GM19099 (cell line): ENCODE measurements around the gene DCDC1.

Experiments used
- POLR2A ChIP-seq: IDR thresholded peaks from 3 replicates; pipeline ENCODE4 v1.6.1; 2011; ENCODE audit warnings: low read depth; ENCODE audit not compliant: insufficient read length; ENCODE audit errors: extremely low read depth

Gene DCDC1

DNA sequence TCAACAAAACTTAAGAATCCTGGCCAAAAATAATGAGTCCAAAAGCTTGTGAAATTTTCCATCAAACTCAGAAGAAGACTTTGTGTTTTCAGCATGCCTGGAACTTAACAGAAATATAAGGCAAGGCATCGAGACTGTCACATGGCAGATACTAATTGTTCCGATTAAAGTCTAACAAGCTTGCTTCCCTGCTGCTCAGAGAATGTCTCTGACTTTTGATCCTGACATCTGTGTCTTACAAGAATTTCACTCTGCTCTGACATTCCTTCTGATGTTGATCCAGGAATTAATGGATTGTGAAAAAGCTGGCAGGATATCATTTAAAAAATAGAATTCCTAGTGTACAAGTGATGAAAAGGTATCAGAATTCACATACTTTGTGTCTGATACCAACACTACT lies 170.2 kb downstream of the DCDC1 start:
- TF ChIP-seq POLR2A: no peak

DNA sequence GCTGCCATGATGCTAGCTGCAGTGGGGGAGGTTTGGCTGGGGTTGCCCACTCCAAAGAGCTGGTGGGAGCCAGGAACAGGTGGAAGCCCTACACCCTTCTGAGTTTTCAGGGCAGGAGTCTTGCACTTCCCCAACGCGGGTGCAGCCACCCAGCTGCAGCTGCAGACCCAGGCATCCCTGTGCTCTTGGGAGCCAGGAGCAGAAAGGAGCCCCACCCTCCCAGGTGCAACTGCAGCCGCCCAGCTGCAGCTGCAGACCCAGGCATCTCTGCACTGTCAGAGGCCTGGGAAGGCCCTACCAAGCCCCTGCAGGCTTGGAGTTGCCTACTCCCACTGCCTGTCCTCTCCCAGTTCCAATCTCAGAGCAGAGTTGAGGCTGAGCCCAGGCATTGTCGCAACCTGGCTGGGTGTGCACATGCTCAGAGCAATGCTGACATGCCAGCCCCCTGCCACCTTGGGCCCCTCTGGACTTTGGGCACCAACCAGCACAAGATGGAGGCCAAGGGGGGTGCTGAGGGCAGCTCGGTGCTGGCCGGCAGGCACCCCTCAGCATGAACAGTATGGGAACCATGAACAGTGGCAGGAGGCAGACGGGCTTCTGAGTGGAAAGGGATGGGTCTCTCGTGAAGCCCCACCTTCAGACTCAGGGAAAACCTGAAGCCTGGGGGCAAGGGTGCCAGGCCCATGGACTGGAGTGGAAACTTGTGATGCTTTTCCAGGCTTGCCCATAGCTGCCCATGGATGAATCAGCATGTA lies 195.4 kb downstream of the DCDC1 start:
- no peak for TF ChIP-seq POLR2A

DNA sequence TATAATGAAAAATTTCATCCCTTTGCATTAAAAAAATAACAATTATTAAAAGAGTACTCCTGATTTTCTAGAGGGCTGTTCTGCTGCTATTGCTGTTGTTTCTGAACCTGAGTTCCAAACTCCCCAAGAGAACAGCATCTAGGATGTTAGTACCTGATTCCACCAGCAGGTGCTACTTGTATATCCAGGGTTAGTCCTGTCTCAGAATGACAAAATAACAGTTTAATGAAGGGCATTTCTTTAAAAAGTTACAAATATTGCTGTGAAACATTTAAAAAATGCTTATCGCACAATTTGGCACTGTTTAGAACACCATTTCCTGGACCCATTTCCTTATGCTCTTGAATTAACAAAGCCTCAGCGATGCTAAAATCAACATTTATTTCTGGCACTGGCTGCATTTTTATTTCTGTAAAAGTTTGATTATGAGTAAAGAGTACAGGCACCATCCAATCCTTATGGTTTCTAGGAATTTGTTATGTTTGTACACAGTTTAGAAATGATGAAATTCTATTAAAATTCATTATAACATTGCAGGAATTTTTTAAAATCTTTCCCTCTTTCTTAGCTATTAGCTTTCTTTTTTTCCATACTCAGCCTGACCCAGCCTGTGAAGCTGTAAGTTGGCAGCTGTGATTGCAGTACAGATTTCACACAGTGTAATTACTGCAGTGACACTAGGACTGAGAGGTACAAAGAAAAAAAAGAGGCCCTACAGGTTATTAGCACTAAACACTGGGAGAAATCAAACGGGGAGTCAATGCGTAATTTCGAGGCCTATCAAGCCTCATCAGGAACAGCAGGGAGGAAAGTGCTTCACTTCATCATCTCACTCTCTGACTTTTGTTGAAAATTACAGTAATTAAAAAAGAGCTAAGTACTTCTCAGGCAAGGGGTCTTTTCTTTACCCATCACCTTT lies 208.8 kb downstream of the DCDC1 start:
- no peak for TF ChIP-seq POLR2A

DNA sequence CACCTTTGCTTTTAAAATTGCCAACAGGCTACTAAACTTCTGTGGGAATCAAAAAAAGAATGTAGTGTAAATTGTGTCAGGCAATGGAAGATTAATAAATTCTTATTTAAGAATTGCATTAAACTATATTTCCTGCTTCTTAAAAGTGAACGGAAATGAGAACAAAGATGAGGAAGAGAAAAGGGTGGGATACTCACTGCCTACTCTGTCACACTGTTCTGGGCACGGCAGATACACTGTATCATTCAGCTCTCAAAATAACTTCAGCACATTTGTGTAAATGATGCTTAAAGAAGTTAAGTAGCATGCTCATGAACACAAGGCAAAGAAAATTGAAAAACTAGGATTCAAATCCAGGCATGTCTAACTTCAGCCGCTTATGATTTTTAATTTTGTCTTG lies 218.7 kb downstream of the DCDC1 start:
- TF ChIP-seq POLR2A: no peak

DNA sequence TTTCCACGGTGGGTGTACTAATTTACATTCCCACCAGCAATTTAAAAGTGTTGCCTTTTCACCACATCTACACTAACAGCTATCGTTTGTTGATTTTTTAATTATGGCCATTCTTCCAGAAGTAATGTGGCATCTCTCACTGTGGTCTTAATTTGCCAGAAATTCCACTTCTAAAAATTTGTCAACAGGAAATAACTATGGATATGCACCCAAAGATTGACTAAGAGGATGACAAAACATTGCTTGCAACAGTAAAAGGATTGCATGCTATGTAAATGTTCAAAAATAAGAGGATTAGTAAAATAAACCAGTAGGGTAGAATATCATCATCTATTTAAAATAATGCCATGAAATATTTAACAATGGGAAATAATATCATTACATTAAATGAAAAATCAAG lies 219.5 kb downstream of the DCDC1 start:
- TF ChIP-seq POLR2A: no peak

DNA sequence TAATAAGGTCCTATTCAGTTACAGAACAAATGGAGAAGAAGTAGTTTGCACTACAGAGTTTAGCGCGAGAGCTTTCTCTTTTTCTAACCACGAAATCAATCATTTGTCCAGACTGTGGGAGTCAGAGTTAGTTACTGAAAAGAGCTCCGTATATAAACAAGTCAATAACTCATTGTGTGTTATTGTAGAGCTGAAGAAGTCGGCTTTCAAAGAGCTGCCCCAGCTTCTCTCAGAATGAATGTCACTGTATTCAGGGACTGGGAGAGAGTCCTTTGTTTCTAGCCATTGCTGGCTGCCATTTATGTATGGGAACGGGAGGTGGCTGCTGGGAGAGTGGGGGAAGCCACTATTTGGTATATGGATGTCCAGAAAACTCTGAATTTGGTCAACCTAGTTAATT lies 227.8 kb downstream of the DCDC1 start:
- TF ChIP-seq POLR2A: no peak

DNA sequence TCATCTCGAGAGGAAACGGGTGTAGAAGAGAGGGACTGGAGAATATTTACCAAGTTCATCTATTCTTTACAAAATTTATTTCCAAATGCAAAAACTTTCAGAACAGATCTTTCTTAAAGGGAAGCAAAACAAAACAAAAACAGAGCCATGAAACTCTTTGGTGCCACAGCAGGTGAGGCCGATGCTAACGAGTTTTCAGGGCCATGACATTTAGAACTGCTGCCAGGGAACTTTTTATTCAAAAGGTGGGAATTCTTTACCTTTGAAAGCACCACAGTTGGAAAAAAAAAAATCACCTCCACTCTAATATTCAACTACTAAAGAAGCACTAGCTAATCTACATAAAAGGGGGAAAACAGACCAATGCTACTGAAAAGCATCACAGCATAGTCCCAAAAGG lies 230.1 kb downstream of the DCDC1 start:
- no peak for TF ChIP-seq POLR2A

DNA sequence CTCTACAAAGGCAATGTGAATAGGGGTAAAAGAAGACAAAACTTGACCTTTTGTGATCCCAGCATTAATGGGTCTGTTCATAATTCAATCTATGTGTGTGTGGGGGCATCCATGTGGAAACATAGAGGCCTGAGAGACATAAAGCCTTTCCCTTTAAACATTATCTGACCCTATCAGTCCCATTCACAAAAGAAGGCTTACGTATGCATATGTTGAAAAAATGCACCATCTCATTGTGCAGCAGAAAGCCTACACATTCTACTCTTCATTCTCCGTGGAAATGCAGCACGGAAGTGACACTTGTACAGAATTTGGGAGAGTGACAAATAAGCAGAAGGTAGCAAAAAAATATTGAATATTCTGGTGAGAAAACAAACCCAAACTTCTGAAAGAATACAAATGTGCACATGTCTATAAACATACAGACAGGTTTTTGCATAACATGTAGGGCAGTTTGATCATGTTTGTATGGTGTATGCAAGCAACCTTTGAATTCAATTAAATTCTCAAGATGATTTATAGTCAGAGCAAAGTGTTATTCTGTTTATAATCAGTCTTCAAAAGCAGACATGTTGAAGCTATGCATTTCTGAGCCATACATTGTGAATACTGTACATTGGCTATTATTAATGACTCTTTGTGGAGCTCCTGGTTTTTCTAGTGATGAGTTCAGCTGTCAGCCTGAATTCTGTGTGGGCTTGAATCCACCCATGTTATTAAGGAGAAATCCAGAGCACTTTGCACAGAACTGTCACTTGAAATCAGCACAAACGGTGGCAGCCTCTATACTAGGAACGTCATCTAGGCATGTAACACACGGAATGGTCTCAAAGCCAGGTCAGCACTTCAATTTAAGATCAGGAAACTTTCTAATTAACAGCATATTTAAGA lies 236.8 kb downstream of the DCDC1 start:
- no peak for TF ChIP-seq POLR2A

DNA sequence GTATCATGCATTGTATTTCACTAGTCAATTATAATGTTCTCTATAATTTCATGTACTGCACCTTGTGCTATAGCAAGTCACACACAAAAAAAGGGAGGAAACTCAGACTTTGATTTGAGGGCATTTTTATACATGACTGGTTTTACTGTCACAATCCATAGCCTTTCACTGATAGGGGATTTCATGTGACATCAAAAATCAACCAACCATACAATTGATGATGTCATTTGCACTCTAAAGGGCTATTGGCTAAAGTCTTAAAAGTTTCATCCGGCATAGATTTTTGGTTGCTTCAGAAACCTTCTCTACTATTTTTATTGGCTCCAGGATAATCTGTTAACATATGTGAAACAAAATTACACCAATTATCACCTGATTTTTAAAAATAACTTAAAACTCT lies 237.8 kb downstream of the DCDC1 start:
- TF ChIP-seq POLR2A: no peak

DNA sequence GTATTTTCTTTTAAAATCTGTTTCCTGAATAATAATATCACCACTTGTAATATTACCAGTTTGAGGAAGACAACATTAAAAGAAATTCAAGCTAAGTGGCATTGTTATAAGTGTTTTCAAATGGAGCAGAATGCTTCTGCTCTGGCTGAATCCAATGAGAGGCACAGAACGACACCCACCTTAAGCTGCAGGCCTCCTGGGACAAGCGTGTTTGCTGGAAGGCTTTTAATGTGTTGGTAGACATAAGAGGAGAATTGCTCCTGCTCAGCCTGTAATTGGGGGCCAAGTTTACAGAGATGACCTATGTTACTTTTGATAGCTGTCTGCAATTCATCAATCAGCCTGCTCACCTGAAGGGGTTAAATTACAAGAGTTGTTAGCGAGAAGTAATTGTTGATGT lies 242.2 kb downstream of the DCDC1 start:
- no peak for TF ChIP-seq POLR2A

DNA sequence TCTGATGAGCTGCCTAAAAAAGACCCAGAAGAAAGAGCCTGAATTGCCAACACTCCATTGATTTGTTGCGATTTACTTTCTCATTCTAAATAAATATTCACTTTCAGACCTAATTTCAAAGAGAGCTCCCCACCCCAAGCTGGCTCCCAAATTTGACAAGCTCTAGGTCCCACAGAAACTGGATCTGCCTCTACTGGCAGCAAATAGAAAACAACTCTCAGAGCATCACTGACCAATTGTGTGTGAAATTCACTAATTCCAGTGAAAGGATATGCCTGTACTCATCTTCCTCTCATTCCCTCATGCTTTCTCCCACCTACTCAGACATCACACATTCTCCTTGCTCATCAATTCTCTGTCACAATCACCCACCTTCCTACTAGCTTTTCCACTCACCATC lies 249.1 kb downstream of the DCDC1 start:
- no peak for TF ChIP-seq POLR2A

DNA sequence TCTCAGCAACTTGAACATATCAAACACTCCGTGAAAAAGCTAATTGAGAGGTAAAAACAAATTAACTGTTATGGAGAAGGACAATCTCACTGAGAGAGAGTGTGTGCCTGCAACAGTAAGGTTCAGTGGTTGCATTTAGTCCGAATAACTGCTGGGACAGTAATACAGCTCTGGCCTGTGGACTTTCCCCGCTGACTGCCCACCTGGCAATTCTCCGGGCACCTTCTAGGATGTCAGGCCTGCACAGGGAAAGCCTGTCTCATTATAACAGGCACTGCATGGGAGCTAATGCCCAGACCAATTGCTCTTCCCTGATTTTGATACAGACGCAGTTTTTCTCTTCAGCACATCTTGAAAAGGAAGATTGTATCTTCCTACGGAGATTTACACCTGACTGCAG lies 251.0 kb downstream of the DCDC1 start:
- no peak for TF ChIP-seq POLR2A

DNA sequence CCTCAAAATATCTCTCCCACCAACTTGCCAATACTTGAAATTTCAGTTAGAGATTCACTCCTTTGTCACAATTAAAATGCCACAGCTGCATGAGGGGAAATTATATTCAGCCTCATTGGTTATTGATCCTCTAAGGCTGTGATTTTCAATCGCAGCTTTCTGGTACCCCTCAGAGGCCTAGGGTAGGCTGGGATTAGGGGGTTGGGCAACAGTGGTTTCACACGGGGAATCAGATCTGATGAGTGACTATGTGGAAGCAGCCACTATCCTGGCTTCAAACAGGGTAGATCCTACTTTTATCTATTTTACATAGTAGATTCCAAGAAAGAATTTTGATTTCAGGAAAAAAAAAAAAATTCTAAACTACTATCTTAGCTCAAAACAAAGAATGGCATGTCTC lies 252.5 kb downstream of the DCDC1 start:
- TF ChIP-seq POLR2A: no peak

DNA sequence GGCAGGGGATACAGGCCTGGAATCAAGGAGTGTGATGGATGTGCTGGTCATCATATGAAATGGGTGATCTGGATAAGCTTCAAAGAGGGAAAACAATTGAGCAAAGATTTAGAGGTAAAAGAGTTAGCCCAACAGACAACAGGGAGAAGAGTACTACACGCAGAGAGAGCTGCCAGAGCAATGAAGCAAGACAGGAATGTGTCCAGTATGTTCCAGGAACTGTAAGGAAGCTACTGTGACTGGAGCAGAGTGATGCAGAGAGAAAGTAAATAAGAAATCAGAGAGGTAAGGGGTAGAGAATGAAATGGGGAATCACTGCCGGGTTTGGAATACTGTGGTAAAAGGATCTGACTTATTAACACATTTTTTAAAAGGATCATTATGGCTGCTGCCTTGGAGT lies 255.1 kb downstream of the DCDC1 start:
- TF ChIP-seq POLR2A: no peak

DNA sequence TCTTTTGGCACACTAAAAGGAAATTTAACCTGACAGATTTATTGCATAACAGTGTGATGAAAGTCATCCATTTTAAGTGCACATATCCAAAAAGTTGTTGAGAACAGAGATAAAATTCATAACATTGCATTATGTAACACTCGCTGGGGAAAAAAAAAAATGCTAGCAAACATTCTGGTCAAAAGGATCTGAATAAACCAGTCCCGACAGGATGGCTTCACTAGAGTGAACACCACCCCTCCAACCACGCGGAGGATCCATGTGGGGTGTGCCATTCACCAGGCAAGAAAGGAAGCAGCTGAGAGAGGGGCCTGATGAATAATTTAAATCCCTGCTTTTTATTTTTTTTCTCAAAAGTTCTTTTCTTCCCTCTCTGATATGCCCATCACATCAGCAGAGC lies 258.7 kb downstream of the DCDC1 start:
- no peak for TF ChIP-seq POLR2A
